CD4-positive, alpha-beta T cell treated with Interleukin-1 beta for 1 hour (primary cell): Measurements from ENCODE around the gene ANKRD11.
"Not testable (repeated sequence)": the region's sequence is repeated elsewhere in the genome, so short reads cannot be mapped to it uniquely, and the experiment has no call there.

Experiments
- DNase-seq, 2 donors: peaks; one replicate each; pipeline ENCODE4 v3.0.0-alpha.2; 2020 to 2022

ANKRD11 gene

DNA sequence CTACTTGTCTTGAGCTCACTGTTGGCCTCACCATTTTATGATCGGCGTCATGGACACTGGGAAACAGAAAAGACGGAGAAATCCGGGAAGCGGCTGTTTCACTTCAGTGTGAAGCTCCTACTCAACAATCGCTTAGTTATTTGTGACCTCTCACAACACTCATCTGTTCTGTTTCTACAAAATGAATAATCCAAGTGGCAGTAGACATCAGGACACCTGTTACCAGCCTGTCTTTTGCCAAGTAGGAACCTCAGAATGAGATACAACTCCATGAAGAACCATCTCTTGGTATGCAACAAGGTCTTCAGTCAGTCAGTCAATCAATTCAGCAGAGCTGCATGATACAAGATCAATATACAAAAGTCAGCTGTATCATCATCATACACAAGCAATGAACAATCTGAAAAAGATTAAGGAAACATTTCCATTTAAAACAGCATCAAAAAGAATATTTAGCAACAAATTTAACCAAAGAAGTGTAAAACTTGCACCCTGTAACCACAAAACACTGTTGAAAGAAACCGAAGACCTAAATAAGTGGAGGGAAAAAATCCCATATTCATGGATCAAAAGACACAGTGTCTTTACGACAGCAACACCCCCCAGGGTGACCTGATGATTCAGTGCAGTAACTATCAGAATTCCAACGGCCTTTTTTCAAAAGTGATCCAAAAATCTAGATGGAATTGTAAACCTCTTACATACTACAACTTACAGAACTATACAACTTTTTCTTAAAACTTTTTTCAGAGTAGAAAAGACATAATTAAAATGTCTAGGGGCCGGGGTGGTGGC, 63.4 kb downstream of the ANKRD11 start:
- no peak for DNase-seq

DNA sequence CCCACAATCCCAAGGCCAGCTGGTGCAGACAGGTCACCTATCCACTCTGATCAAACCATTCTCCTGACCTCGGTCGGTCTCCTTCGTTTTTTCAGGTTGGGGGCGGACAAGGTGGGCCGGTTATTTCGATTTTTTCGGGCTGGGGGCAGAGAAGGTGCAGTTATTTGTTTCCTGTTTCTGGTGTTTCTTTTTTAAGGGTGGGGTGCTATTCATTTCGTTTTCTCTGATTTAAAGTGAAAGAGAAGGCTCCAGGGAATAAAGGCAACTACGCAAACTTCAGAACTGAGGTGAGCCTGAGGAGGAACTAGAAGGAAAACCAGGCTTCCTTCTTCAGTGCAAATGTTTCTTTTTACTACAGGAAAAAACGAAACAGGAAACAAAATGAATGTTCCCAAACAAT, 64.8 kb downstream of the ANKRD11 start:
- no peak for DNase-seq

DNA sequence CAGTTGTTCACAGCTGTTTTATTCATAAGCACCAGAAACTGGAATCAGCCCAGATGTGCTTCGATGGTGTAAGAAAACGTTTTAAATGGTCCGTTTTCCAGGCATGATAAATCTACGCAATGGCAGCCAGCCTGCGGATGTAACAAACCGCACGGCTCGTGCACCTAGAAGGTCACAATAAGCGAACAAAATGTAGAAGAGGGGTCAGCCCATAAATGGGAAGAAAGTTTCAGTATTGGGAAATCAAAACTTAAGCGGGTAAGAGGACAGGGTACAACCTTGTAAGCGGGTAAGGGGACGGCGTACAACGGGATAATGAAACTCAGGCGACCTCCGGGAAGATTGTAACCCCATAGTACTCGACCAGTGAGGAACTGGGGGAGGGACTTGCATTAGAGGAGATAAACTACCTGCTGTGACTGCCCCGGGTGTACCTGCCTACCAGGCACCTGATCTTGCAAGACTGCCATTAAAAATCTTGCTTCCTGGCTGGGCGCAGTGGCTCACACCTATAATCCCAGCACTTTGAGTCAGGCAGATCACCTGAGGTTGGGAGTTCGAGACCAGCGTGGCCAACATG, 66.6 kb downstream of the ANKRD11 start:
- DNase-seq: no peak

DNA sequence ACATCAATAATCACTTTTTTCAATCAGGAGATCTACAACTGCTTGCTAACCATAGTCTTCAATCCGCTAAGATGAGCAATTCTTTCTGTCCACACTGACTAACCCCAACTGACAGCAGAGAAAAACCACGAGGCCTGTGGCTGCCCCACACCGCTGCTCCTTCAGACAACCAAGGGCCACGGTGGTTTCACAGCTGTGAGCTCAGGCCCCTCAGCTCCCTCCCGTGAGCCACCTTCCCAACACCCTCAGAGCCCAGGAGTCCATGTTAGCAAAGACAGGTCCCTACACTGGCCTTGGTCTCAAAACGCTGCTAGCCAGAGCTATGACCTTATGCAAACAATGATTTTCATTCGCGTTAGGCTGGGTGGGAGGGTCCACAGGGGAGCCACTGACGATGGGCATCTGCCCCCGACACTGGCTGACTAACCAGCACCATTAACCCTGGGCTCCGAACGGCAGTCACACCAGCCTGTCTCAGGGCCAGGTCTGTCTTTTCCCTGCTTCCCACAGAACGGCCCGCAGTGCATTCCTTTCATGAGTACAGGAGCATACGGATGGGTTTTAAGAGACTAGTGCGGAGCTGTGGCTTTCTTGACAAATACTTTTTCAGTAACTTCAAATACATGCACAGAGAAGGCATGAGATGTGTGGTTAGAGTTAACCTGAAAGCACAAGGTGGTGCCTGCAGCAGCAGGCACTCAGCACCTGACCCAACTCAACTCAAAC, 67.3 kb downstream of the ANKRD11 start:
- peak; percentile 37 to 39 for DNase-seq

DNA sequence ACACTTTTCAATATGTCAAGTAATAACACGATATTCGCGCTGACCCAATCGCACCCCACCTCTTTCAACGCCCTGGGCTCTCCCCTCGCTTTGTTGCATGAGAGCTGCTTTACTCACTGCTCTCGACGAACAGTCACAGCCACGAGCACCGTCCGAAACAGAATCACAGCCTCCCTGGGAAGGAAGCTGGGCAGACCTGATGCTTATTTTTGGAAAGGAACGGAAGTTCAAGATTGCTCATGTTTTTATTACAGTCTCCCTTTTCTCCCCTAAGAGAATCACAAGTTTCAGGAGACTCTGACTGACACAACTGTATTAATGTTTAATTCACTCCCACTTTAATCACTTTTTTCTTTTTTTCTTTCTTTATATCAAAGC, 67.8 kb downstream of the ANKRD11 start:
- DNase-seq: peak in 1 of 2 donors; percentile 42

DNA sequence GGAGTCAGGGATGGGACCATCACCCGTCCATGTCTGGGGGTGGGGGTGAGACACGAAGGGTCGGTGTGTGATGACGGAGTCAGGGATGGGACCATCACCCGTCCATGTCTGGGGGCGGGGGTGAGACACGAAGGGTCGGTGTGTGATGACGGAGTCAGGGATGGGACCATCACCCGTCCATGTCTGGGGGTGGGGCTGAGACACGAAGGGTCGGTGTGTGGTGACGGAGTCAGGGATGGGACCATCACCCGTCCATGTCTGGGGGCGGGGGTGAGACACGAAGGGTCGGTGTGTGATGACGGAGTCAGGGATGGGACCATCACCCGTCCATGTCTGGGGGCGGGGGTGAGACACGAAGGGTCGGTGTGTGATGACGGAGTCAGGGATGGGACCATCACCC, 69.1 kb downstream of the ANKRD11 start:
- not testable (repeated sequence) for DNase-seq

DNA sequence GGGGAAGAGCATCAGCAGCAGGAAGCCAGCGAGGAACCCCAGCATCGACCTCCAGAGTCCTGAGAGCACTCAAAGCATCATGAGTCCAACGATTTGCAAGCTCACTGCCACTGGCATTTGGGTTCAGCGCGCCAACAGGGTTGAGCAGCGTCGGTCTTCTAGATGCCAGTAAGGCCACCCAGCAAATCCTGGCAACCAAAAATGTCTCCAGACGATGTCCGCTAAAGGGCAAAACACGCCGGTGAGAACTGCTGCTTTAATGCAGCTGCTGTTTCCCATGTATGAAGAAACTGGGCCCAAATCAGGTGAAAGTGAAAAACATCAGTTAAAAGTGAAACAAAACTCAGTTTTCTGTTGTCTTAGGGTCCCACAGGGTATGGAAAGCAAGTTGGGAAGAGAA, 70.2 kb downstream of the ANKRD11 start:
- no peak for DNase-seq

DNA sequence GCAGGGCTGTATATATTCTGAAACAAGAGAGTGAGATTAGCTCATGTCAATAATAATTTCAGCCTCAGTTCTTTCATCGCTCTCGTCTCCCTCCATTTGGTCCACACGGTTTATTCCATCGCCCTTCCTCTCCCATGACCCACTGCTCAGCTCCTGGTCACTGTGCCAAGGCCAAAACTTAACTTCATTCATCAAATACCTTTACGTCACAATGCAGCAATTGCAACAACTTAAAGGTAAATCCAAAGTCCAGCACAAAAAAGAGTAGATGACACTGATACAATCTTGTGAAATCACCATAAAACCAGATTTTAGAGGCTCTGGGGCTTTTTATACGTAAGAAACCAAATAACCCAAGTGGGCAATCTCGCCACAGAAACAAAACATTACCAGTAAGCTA, 72.0 kb downstream of the ANKRD11 start:
- no peak for DNase-seq

DNA sequence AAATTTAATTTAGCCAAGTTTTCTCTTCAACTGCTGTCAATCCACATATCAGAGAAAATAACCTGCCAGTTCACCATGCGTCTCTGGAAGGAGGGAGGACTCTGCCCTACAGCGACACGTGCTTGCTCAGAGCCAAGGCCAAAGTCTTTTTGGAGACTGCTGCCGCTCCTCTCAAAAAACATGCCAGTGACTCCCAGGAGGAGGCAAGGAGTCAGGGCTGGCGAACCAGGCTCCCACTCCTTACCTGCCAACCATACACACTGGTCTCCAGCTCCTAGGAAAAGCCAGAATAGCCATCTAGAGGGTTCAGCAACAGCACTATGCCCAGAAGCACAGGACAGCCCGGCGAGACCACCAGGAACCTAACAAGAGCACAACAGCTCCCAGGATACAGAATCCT, 73.0 kb downstream of the ANKRD11 start:
- DNase-seq: no peak

DNA sequence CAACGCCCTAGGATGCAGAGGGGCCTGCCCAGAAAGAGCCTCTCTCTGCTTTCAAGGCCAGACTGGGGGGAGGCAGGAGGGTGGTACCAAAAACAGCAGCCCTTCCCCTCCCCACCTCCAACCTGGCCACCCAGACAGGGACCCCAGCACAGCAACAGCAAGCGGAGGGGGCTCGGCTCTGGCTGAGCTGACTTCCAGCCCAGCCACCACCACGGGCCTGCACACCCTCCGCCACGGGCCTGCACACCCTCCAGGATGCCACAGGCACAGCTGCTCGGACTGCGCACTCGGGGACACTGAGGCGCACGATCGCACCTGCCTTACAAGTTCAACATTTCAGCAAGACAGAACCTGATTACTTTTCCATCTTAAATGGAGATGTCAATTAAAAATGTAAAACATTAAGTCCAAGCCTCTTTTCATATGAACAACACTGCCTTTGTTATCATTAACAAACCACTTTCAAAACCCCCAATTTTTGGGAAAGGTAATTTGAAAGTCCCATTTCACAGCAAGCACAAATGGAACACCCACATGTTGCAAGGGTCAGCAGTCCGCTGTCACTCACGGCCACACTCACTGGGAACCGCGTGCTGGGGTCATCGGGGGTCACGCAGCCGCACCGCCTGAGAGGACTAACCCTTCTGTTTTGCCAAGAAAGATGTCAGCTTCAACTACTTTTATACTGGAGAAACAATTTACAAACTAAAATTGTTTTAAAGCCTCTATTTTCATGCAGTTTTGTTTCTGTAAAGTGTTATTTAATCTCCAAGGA, 76.4 kb downstream of the ANKRD11 start:
- no peak for DNase-seq

DNA sequence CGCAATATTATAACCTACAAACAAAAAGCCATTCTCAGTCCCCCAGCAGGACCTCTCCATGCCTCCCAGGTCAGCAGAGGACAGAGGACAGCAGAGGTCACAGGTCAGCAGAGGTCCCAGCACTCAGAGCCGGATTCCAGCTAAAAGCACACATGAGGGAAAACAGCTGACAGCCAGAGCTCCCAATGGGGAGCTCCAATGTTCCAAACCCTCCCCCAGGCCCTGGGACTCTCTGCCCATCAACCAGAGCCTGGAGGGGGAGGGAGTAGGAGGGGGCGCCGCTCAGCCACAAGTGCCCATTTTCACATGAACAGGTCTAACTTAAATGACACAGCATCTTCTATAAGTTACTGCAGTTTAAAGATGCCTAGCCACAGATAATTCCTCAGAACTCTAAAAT, 77.5 kb downstream of the ANKRD11 start:
- DNase-seq: no peak

DNA sequence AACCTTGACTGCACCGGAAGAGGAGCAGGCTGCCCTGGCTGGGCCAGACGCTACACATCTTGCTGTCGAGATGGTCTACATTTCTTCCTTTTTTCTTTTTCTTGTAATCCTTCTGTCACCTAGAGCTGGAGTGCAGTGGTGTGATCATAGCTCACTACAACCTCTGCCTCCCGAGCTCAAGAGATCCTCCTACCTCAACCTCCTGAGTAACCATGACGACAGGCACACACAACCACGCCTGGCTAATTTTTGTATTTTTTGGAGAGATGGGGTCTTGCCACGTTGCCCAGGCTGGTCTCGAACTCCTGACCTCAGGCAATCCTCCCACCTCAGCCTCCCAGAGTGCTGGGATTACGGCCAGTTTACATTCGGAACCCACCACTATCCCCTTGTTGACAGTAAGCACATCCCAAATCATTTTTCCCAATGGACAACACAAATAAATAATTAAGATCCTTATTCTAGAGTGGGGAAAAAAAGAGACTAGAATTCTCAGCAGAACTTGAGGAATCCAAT, 79.0 kb downstream of the ANKRD11 start:
- DNase-seq: no peak

DNA sequence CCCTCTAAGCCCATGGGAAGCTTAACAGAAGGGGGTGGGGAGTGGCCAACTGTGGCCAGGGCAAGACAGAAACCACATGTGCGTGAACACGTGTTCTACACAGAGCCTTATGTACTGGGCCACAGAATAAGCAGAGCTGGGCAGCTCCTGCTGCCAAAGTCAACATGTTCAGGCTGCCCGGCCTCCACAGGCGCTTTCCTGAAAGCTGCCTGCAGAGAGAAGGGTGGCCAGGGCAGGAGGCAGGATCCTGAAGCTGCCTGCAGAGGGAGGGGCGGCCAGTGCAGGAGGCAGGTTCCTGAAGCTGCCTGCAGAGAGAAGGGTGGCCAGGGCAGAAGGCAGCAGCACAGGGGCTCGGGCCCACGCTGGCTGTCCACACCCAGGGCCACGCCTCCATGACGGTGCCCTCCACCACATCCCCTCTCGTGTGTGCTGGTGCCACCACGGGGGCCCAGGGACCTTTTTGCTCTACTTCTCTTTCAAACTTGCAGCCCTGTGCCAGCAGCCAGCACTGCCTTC, 79.5 kb downstream of the ANKRD11 start:
- no peak for DNase-seq

DNA sequence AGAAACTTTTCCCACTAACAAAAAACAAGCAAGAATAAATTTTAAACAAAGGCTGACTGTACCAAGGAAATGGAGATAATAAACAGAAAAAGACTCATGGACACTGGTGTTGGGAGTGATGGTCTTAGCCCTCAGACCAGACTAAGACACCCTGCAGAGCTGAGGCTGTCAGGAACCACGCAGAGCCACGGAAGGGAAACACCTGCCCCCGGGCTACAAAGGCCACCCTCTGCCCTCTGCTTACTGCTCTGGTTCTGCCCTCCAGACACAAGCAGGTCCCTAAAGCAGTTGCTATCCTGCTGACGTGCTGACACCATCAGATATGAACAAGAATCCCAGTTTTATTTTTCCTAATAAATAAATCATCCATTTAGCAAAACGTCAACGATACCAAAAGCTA, 80.0 kb downstream of the ANKRD11 start:
- DNase-seq: no peak

DNA sequence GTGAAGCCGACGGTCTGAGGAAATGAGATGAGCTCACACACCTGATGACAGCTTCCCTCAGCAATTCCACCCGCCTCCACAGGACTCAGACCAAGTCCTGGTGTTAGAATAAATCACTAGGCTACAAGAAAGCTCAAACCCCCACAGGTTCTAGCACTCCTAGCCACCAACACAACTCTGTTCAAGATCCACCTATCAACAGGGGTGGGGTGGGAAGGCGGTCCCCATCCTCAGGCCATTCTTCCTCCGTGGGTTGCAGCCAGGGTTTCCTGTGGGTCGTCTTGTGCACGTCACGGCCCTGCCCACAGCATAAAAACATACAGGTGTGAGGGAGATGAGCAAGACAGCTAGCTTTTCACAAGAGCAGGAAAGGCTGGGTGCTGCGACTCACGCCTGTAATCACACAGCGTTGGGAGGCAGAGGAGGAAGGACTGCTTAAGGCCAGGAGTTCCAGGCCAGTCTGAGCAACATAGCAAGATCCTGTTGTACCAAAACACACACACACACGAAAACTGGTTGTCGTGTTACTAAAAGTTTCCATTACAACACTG, 81.1 kb downstream of the ANKRD11 start:
- DNase-seq: peak; percentile 75 to 82

DNA sequence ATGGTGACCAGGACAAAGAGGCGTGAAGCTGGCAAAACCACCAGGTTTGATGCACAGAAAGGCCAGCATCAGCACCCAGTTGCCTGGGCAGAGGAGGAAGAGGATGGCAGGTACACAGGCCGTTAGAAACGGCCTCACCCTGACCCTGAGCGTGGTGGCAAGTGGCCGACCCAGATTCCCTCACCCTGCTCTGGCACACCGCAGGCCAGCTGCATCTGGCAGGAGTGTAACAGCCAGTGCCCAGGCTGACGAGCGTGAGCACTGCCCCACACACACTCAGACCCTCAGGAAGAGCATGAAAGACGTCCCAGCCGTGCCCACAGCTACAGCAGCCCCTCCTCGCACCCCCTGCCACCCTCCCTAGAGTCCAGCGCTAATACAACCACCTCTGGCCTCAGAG, 82.0 kb downstream of the ANKRD11 start:
- DNase-seq: no peak

DNA sequence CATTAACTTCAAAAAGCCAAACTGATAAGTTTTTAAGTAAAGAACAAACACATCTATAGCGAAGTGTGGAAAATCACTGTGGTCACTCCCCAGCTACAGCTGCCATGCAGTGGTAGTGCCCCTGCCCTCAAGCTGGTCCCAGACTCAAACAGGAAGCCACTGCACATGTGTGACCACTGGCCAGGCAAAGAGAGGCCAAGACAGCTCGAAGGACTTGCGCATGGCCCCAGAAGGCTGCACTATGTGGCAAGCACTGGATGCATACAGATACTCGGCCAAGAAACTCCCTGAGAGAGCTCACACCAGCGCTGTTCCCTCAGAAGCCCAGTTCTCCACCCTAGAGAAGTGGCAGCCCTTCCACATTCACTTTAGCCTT, 82.4 kb downstream of the ANKRD11 start:
- no peak for DNase-seq

DNA sequence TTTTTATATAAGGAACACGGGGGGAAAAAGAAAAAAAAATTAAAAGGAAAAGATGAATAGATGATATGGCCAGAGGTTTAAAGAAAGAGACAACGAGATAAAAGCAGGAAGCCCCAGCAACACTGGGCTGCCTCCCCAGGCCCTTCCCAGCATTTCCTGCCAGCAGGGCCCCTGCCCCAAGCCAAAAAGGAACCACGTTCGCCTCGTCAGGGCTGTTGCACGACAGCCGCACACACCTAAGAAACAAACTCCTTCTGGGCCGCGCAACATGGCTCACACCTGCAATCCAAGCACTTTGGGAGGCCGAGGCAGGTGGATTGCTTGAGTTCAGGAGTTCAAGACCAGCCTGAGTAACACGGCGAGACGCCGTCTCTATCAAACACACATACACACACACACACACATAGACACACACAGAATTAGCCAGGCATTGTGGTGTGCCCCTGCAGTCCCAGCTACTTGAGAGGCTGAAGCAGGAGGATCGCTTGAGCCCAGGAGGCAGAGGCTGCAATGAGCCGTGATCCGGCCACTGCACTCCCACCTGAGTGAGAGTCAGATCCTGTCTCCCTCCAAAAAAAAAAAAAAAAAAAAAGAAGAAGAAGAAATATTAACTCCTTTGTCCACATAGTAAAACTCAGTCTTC, 83.0 kb downstream of the ANKRD11 start:
- peak in 1 of 2 donors; percentile 30 for DNase-seq

DNA sequence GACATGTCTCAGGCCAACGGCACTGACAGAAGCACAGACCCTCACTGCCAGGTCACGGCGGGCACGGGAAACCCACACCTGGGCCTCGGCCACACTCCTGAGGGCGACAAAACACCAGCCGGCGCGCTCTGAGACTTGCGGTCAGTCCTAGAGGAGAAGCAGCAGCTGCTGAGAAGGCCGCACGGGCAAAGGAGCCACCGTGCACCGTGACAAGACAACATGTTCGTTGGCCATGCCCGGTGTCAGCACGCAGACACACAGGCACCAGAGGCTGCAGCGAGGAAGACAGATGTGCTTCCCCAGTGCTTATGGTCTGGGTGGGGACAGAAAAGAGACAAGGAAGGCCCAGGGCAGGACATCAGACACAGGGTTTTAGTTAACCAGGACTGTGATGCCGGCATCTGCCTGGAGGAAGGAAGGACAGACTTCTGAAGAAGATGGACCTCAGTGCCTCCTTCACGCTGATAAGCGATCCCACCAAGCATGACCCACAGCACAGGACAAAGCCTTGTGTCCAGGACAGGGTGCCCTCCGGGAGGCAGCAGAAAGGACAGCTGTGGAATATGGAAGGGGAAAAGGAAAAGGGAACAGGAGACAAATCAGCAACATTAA, 84.0 kb downstream of the ANKRD11 start:
- DNase-seq: no peak

DNA sequence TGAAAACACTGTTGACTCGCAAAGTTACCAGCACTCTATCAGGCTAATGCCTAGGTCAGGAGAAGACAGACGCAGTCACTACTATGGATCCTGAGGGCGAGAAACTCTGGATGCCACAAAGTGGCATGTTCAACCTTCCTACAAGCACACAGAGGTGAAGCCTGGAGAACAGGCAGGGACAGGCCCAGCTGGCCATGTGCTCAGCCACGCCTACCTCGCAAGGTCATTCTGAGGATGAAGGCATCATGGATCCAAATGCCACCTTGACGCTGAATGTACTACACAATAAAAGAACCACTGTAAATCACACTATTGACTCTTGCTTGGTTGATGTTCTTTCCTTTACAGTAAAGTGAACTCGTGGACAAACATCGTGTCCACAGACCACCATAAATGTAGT, 85.8 kb downstream of the ANKRD11 start:
- DNase-seq: no peak

DNA sequence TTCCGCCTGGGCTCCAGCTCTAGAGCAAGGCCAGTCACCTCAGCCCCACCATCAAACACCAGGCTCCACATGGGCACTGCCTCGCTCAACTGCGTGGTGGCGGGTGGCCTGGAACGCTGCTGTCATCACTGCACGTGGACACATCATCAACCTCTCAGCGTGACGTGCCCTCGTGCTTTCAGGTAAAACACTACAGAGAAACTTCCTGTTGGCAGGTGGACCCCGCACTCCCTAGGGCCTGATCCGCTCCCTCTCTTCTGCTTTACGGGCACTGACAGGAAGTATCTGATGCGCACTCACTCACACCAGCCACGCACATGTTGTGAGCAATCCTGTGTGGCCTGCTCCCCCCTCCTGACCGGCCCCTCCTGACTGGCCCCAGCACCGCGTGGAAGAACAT, 87.4 kb downstream of the ANKRD11 start:
- peak in 1 of 2 donors; percentile 48 for DNase-seq
